Measurements from ENCODE around the gene ENOX1. TPM values are rescaled to one million over a fixed set of nuclear protein-coding genes. Genes with fewer than 3 reads are reported as not detected.

The ENOX1 gene
- total and polyA plus RNA-seq, 2 of the 8 experiments (the other 6 are each of a cell fraction or from before 2014, with no cell fraction given): 0.23 to 0.37 TPM

DNA sequence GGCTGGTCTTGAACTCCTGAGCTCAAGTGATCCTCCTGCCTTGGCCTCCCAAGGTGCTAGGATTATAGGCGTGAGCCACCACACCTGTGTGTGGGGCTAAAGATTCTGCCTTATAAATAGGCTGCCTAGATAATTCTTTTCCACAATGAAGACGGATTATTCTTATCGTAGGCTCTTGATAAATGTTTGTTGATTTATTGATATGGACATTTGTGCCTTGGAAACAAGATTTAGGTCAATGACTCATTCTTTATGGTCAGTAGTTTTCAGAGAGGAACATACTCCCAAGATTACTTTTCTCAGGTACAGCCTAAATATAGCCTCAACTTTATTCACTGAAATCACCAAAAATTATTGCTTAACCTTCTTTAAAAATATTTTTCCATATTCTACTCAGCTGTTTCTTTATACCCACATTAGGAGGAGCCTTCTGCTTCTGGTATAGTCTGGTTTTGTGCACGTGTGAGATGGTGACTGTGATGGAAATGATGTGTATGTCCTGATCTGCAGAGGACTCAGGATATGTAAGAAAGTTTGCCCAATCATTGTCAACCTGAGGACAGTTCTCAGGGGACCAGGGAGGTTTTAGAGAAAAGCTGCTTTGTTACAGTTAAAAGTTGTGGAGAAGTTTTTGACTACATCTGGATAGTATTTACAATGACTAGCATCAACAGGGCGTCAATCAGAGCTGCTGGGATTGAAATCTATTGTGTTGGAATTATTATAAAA lies 554.5 kb downstream of the ENOX1 start (continued):
- TF ChIP-seq ZNF274 (IDR thresholded peaks at IDR 0.05; ENCODE audit: borderline replicate concordance, extremely low read depth, low read length) (no peak), SP1 (IDR thresholded peaks at IDR 0.05; ENCODE audit: low read depth, low read length) (no peak), EGR1 (IDR thresholded peaks at IDR 0.05; ENCODE audit: borderline replicate concordance, low read depth, low read length) (no peak), KDM4A (IDR thresholded peaks at IDR 0.05; ENCODE audit: low read depth, low read length, severe bottlenecking) (no peak), CBX8 (IDR thresholded peaks at IDR 0.05; ENCODE audit: borderline replicate concordance, low read depth, low read length) (no peak), BACH1 (IDR thresholded peaks at IDR 0.05; ENCODE audit: low read length) (no peak), RFX5 (IDR thresholded peaks at IDR 0.05; ENCODE audit: borderline replicate concordance, low read depth, low read length) (no peak), RBBP5 (IDR thresholded peaks at IDR 0.05; ENCODE audit: borderline replicate concordance, low read depth, low read length) (no peak), SP4 (IDR thresholded peaks at IDR 0.05; ENCODE audit: low read length) (no peak), CREB1 (IDR thresholded peaks at IDR 0.05) (no peak)

All from H1 (cell line).